ENCODE measurements around the gene NDUFA7. TPM values are rescaled to one million over a fixed set of nuclear protein-coding genes. Genes with fewer than 3 reads are reported as not detected.

The NDUFA7 gene
- total and polyA plus RNA-seq, 7 experiments from 2014 or later, result 16.8 to 121 (median 31.2) TPM

- Histone ChIP-seq H3K27ac (ENCODE audit: low read depth, low read length) (no peak overlapping the region), H3K27me3 (ENCODE audit: control insufficient read depth in 2 of 2, insufficient read depth in 2 of 2, low read length in 2 of 2) (peaks cover 0 to 5% of the 10 kb centered on the region in 2 donors), H3K9me3 (ENCODE audit: control insufficient read depth in 2 of 3, low read length in 3 of 3) (no peaks in the 10 kb centered on the region), H3K36me3 (ENCODE audit: control insufficient read depth in 2 of 3, insufficient read depth in 3 of 3, low read length in 3 of 3) (no peaks in the 10 kb centered on the region), H3K4me3 (ENCODE audit: low read length) (no peak overlapping the region), H3K4me1 (ENCODE audit: control insufficient read depth in 2 of 2, insufficient read depth in 2 of 2, low read length in 2 of 2) (no peaks in the 10 kb centered on the region)
- Mint-ChIP-seq H3K9me3 (no peaks in the 10 kb centered on the region), H3K27ac (no peak overlapping the region), H3K4me1 (peaks cover 4 to 9% (median 5%) of the 10 kb centered on the region in 7 donors), H3K27me3 (peaks cover 8 to 43% (median 18%) of the 10 kb centered on the region in 5 donors), H3K4me3 (peak overlapping the region in 2 of 10 donors; percentile 16 to 67), H3K36me3 (peaks cover 0 to 2% (median 0%) of the 10 kb centered on the region in 5 donors)
- ChIA-PET POLR2A (no interaction called here), CTCF (no interaction called here)
- ATAC-seq, result no peak
- intact Hi-C loops (cut with micrococcal nuclease), result no loop called here
- no peak for DNase-seq
Observed at GRCh38 chr19:8332976-8333766, 12.0 kb upstream of the NDUFA7 start.

GRCh38 chr19:8331263-8331845 lies 10.2 kb upstream of the NDUFA7 start:
- ChIA-PET CTCF (no interaction called here), POLR2A (interaction anchor here (1.1 kb wide), 1 partner anchor 9 kb away, joined by 3 read pairs; no protein-coding TSS in a partner anchor)
- no peak overlapping the region for H3K4me3 Mint-ChIP-seq
- H3K4me1 Mint-ChIP-seq, result peaks cover 3 to 9% (median 4%) of the 10 kb centered on the region in 7 donors
- Histone ChIP-seq H3K27me3 (ENCODE audit: control insufficient read depth in 2 of 2, insufficient read depth in 2 of 2, low read length in 2 of 2) (peaks cover 0 to 5% of the 10 kb centered on the region in 2 donors), H3K27ac (ENCODE audit: low read depth, low read length) (no peak overlapping the region), H3K4me3 (ENCODE audit: low read length) (no peak overlapping the region), H3K4me1 (ENCODE audit: control insufficient read depth in 2 of 2, insufficient read depth in 2 of 2, low read length in 2 of 2) (no peaks in the 10 kb centered on the region), H3K9me3 (ENCODE audit: control insufficient read depth in 2 of 3, low read length in 3 of 3) (no peaks in the 10 kb centered on the region), H3K36me3 (ENCODE audit: control insufficient read depth in 2 of 3, insufficient read depth in 3 of 3, low read length in 3 of 3) (no peaks in the 10 kb centered on the region)
- H3K27me3 Mint-ChIP-seq, result peaks cover 0 to 41% (median 10%) of the 10 kb centered on the region in 5 donors
- H3K36me3 Mint-ChIP-seq, result peaks cover 0 to 4% (median 0%) of the 10 kb centered on the region in 5 donors
- DNase-seq (no peak), ATAC-seq (no peak)
- intact Hi-C loops (cut with micrococcal nuclease), result no loop called here
- H3K9me3 Mint-ChIP-seq, result no peaks in the 10 kb centered on the region
- H3K27ac Mint-ChIP-seq, result no peak overlapping the region

- DNase-seq, result no peak
- Histone ChIP-seq H3K27ac (ENCODE audit: low read depth, low read length) (no peak overlapping the region), H3K9me3 (ENCODE audit: control insufficient read depth in 2 of 3, low read length in 3 of 3) (no peaks in the 10 kb centered on the region), H3K36me3 (ENCODE audit: control insufficient read depth in 2 of 3, insufficient read depth in 3 of 3, low read length in 3 of 3) (peaks cover 0 to under 1% (median 0%) of the 10 kb centered on the region in 3 experiments), H3K27me3 (ENCODE audit: control insufficient read depth in 2 of 2, insufficient read depth in 2 of 2, low read length in 2 of 2) (peaks cover 0 to 5% of the 10 kb centered on the region in 2 donors), H3K4me1 (ENCODE audit: control insufficient read depth in 2 of 2, insufficient read depth in 2 of 2, low read length in 2 of 2) (no peaks in the 10 kb centered on the region), H3K4me3 (ENCODE audit: low read length) (no peak overlapping the region)
- Mint-ChIP-seq H3K27ac (peak overlapping the region in 2 of 9 donors; percentile 0 to 23), H3K36me3 (peaks cover 0 to 4% (median 0%) of the 10 kb centered on the region in 5 donors), H3K9me3 (no peaks in the 10 kb centered on the region), H3K4me1 (peaks cover 0 to 5% (median 0%) of the 10 kb centered on the region in 7 donors), H3K4me3 (no peak overlapping the region), H3K27me3 (peaks cover 0 to 35% (median 4%) of the 10 kb centered on the region in 5 donors)
- no peak for ATAC-seq
- intact Hi-C loops (cut with micrococcal nuclease), result no loop called here
- CTCF ChIA-PET, result no interaction called here
- POLR2A ChIA-PET, result interaction anchor here (1.1 kb wide), 1 partner anchor 7 kb away, joined by 3 read pairs; no protein-coding TSS in a partner anchor
Observed at GRCh38 chr19:8329996-8330395, 8.8 kb upstream of the NDUFA7 start.

DNA sequence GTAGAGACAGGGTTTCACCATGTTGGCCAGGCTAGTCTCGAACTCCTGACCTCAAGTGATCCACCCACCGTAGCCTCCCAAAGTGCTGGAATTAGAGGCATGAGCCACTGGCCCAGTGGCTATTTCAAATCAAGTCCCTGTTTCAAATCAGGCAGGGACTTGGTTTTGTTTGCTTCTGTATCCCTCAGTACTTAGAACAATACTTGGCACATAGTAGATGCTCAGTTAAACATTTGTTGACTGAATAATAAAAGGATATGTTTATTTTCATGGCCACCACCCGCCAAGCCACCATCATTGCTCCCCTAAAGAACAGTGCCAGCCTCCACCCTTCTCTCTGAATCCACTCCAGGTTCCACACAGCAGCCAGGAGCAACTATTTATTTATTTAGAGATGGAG lies 4.3 kb upstream of the NDUFA7 start:
- intact Hi-C loops (cut with micrococcal nuclease), result no loop called here
- H3K27ac ChIP-seq (ENCODE audit: low read depth, low read length), result no peak overlapping the region
- peak overlapping the region in 3 of 9 donors; percentile 14 to 38 (median 16) for H3K27ac Mint-ChIP-seq
- H3K36me3 ChIP-seq (ENCODE audit: control insufficient read depth in 2 of 3, insufficient read depth in 3 of 3, low read length in 3 of 3), result peaks cover 4 to 37% (median 4%) of the 10 kb centered on the region in 3 experiments
- H3K27me3 ChIP-seq (ENCODE audit: control insufficient read depth in 2 of 2, insufficient read depth in 2 of 2, low read length in 2 of 2), result no peaks in the 10 kb centered on the region
- H3K36me3 Mint-ChIP-seq, result peaks cover 0 to 17% (median 0%) of the 10 kb centered on the region in 5 donors
- no peaks in the 10 kb centered on the region for H3K9me3 ChIP-seq (ENCODE audit: control insufficient read depth in 2 of 3, low read length in 3 of 3)
- H3K4me1 ChIP-seq (ENCODE audit: control insufficient read depth in 2 of 2, insufficient read depth in 2 of 2, low read length in 2 of 2), result peaks cover 15 to 16% of the 10 kb centered on the region in 2 donors
- peaks cover 0 to 1% (median 0%) of the 10 kb centered on the region in 11 donors for H3K9me3 Mint-ChIP-seq
- CTCF ChIA-PET, result no interaction called here
- H3K27me3 Mint-ChIP-seq, result peaks cover 0 to 20% (median 0%) of the 10 kb centered on the region in 5 donors
- POLR2A ChIA-PET, result no interaction called here
- H3K4me3 Mint-ChIP-seq, result peak overlapping the region in 1 of 10 donors; percentile 18
- ATAC-seq (no peak), DNase-seq (no peak)
- H3K4me3 ChIP-seq (ENCODE audit: low read length), result no peak overlapping the region
- H3K4me1 Mint-ChIP-seq, result peaks cover 14 to 23% (median 16%) of the 10 kb centered on the region in 7 donors

- Histone ChIP-seq H3K9me3 (ENCODE audit: control insufficient read depth in 2 of 3, low read length in 3 of 3) (no peaks in the 10 kb centered on the region), H3K4me3 (ENCODE audit: low read length) (no peak overlapping the region), H3K36me3 (ENCODE audit: control insufficient read depth in 2 of 3, insufficient read depth in 3 of 3, low read length in 3 of 3) (peaks cover 4 to 37% (median 4%) of the 10 kb centered on the region in 3 experiments), H3K4me1 (ENCODE audit: control insufficient read depth in 2 of 2, insufficient read depth in 2 of 2, low read length in 2 of 2) (peaks cover 25% of the 10 kb centered on the region in 2 donors), H3K27ac (ENCODE audit: low read depth, low read length) (no peak overlapping the region), H3K27me3 (ENCODE audit: control insufficient read depth in 2 of 2, insufficient read depth in 2 of 2, low read length in 2 of 2) (no peaks in the 10 kb centered on the region)
- Mint-ChIP-seq H3K9me3 (peaks cover 0 to 1% (median 0%) of the 10 kb centered on the region in 11 donors), H3K4me3 (no peak overlapping the region), H3K27me3 (peaks cover 0 to 15% (median 0%) of the 10 kb centered on the region in 5 donors), H3K27ac (peak overlapping the region in 3 of 9 donors; percentile 25 to 75 (median 28)), H3K36me3 (peaks cover 0 to 15% (median 0%) of the 10 kb centered on the region in 5 donors), H3K4me1 (peaks cover 16 to 33% (median 26%) of the 10 kb centered on the region in 7 donors)
- ChIA-PET POLR2A (interaction anchor here (0.6 to 4.5 kb wide), 5 partner anchors 12 to 374 kb away, joined by 3 to 31 read pairs (median 3); partner anchors contain the start of gene KANK3), CTCF (interaction anchor here (0.6 kb wide), 1 partner anchor 255 kb away, joined by 7 read pairs; no protein-coding TSS in a partner anchor)
- ATAC-seq (no peak), DNase-seq (no peak)
- intact Hi-C loops (cut with micrococcal nuclease), result no loop called here
Observed at GRCh38 chr19:8324186-8325050, 3.2 kb upstream of the NDUFA7 start.

DNA sequence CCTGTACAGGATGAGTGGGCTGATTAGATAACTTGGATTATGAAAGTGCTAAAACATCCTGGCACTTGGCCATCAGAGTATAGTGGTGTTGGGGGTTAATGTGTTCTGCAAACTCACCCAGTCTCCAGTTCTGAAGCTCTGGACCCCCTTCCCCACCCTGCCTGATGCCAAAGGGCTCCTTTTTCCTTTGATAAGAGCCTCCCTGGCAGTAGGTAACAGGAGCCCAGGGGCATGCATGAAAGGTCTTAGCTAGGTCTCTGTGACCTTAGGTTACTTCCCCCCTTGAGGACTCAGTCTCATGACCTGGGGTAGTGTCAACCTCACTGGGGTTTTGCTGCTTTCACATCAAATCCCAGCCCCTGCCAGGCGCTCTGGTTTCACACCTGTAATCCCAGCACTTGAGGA lies 2.6 kb upstream of the NDUFA7 start:
- peaks cover 0 to 15% (median 0%) of the 10 kb centered on the region in 5 donors for H3K36me3 Mint-ChIP-seq

More for the DNA sequence above, 2.6 kb upstream of the NDUFA7 start:
- Histone ChIP-seq H3K4me3 (ENCODE audit: low read length) (no peak overlapping the region), H3K27ac (ENCODE audit: low read depth, low read length) (no peak overlapping the region), H3K36me3 (ENCODE audit: control insufficient read depth in 2 of 3, insufficient read depth in 3 of 3, low read length in 3 of 3) (peaks cover 4 to 37% (median 4%) of the 10 kb centered on the region in 3 experiments), H3K27me3 (ENCODE audit: control insufficient read depth in 2 of 2, insufficient read depth in 2 of 2, low read length in 2 of 2) (no peaks in the 10 kb centered on the region), H3K4me1 (ENCODE audit: control insufficient read depth in 2 of 2, insufficient read depth in 2 of 2, low read length in 2 of 2) (peaks cover 25% of the 10 kb centered on the region in 2 donors), H3K9me3 (ENCODE audit: control insufficient read depth in 2 of 3, low read length in 3 of 3) (no peaks in the 10 kb centered on the region)
- intact Hi-C loops (cut with micrococcal nuclease), result no loop called here
- peaks cover 0 to 14% (median 0%) of the 10 kb centered on the region in 5 donors for H3K27me3 Mint-ChIP-seq
- H3K27ac Mint-ChIP-seq, result peak overlapping the region in 3 of 9 donors; percentile 28 to 98 (median 75)
- POLR2A ChIA-PET, result interaction anchor here (0.6 to 4.5 kb wide), 7 partner anchors 13 to 374 kb away, joined by 3 to 31 read pairs (median 3); partner anchors contain the start of gene KANK3
- DNase-seq, result no peak
- H3K4me3 Mint-ChIP-seq, result peak overlapping the region in 5 of 10 donors; percentile 14 to 99 (median 90)
- peaks cover 0 to 1% (median 0%) of the 10 kb centered on the region in 11 donors for H3K9me3 Mint-ChIP-seq
- CTCF ChIA-PET, result interaction anchor here (0.6 kb wide), 1 partner anchor 256 kb away, joined by 7 read pairs; no protein-coding TSS in a partner anchor
- peaks cover 16 to 37% (median 27%) of the 10 kb centered on the region in 7 donors for H3K4me1 Mint-ChIP-seq
- no peak for ATAC-seq

Measured in naive thymus-derived CD4-positive, alpha-beta T cell (primary cell).